ENCODE measurements around the gene FARP2. TPM values are rescaled to one million over a fixed set of nuclear protein-coding genes. Genes with fewer than 3 reads are reported as not detected.
A peak's percentile ranks its signal among the peaks of the same experiment; 100 is the strongest.

Gene FARP2
- total and polyA plus RNA-seq, 2 of the 4 experiments (the other 2 are of a cell fraction), result 17.1 to 30.8 TPM

DNA sequence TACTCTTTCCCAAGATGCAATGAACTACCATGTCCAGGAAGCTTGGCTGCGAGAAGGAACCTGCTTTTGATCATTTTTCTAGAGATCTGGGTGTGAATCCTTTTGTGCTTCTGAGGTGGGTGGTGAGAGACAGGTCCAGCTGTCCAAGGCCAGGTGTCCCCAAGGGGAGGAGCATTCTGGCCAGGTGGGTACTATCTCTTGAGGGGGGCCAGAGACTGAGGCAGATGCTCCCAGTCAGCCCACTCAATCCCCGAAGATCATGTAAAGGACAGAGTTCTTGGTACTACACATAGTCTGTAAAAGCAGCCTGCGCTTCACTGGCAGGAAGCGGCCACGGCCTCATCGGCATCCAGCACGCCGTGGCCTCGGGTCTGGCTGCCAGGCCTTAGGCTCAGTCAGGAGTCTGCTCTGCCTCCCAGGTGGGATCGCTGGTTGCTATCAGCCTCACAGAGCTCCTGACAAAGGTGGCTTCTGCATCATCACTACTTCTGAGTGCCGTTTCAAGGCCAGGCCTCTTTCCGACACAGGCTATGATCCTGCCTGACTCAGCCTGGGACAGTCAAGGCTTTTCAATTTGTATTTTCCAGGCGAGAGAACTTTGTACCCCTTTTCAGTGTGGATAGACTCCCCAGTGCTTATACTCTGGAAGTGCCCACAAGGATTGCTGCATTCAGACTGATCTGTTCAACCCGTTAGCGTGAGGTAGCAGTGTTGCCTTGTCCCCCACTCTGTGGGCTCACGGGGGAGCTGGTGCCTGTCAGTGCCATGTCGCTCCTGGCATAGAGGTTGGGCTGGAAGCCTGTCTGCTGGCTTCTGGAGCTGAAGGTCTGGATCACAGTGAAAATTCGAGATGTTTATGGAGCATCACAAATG is 123.2 kb downstream of the FARP2 start:
- no TSS peak for BruUV-seq (replicated peaks)
- intact Hi-C loops (cut with micrococcal nuclease), result no loop called here
- Histone ChIP-seq H3K79me1 (ENCODE audit: low read depth in 1 of 2, low read length in 2 of 2) (no peaks in the 10 kb centered on the region), H3K9me1 (ENCODE audit: insufficient read depth, low read length) (no peaks in the 10 kb centered on the region), H2AFZ (replicated peaks; ENCODE audit: low read length, poor library complexity) (no peak overlapping the region), H2BK5ac (ENCODE audit: low read depth, low read length, poor library complexity, severe bottlenecking) (no peak overlapping the region), H2BK20ac (ENCODE audit: low read depth, low read length) (no peak overlapping the region), H2BK15ac (ENCODE audit: low read depth, low read length) (no peak overlapping the region), H2AK5ac (ENCODE audit: low read depth, low read length) (no peak overlapping the region), H4K20me1 (ENCODE audit: insufficient read depth, low read length) (no peaks in the 10 kb centered on the region), H3K56ac (ENCODE audit: extremely low read depth, insufficient read depth, low read length) (no peak overlapping the region), H4K91ac (ENCODE audit: insufficient read depth, low read depth, low read length) (no peak overlapping the region), H3K14ac (replicated peaks; ENCODE audit: low read depth, low read length) (no peak overlapping the region), H3K18ac (ENCODE audit: low read depth, low read length) (no peak overlapping the region), H4K8ac (ENCODE audit: low read depth in 2 of 2, low read length in 2 of 2) (no peak overlapping the region), H3K4me1 (ENCODE audit: control insufficient read depth, insufficient read depth, low read length) (no peaks in the 10 kb centered on the region), H2AK9ac (replicated peaks; ENCODE audit: low read depth, low read length, poor library complexity) (peak overlapping the region; percentile 66), H4K5ac (ENCODE audit: low read depth, low read length) (no peak overlapping the region), H3K23ac (ENCODE audit: low read depth, low read length) (no peak overlapping the region), H3K9ac (ENCODE audit: low read depth, low read length) (no peak overlapping the region), H3K27me3 (ENCODE audit: control insufficient read depth, insufficient read depth, low read length) (no peaks in the 10 kb centered on the region), H2BK120ac (ENCODE audit: low read depth, low read length) (no peak overlapping the region), H3K4me2 (ENCODE audit: low read depth, low read length) (no peak overlapping the region), H3K36me3 (ENCODE audit: control insufficient read depth, insufficient read depth, low read length) (peaks cover 1% of the 10 kb centered on the region; the same call in 1 of the 2 replicates), H3K4me3 (ENCODE audit: insufficient read depth, low read depth, low read length) (no peak overlapping the region), H3K9me3 (ENCODE audit: control insufficient read depth, insufficient read depth, low read length) (no peaks in the 10 kb centered on the region), H3K4ac (ENCODE audit: low read depth, low read length) (no peak overlapping the region), H3K27ac (ENCODE audit: insufficient read depth, low read length) (no peak overlapping the region)
- dilution Hi-C loops (cut with HindIII; ENCODE audit: low sequenced_read_pairs, unreplicated experiment), result no loop called here
- in situ Hi-C loops (cut with MboI; ENCODE audit: low sequenced_read_pairs), result no loop called here
- no peak for DNase-seq
- ATAC-seq (ENCODE audit: low read depth), result no peak
- POLR2A ChIA-PET (ENCODE audit: unreplicated experiment), result no interaction called here
- 93% methylated on average over 9 of the region's 18 CpGs; no CpG with 5 or more reads in 1 of the 2 experiments for WGBS, 2 experiments (ENCODE audit: extremely low coverage in 2 of 2, insufficient read length in 1 of 2)
- CTCF ChIA-PET, result no interaction called here
- TF ChIP-seq RFX5 (IDR thresholded peaks at IDR 0.05; ENCODE audit: low read depth, low read length), result no peak
- TF ChIP-seq RCOR1 (IDR thresholded peaks at IDR 0.05; ENCODE audit: insufficient replicate concordance, low read length), result no peak
- TF ChIP-seq, protein P1, sequence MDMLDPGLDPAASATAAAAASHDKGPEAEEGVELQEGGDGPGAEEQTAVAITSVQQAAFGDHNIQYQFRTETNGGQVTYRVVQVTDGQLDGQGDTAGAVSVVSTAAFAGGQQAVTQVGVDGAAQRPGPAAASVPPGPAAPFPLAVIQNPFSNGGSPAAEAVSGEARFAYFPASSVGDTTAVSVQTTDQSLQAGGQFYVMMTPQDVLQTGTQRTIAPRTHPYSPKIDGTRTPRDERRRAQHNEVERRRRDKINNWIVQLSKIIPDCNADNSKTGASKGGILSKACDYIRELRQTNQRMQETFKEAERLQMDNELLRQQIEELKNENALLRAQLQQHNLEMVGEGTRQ (IDR thresholded peaks at IDR 0.05; ENCODE audit: low read depth, low read length), result no peak
- TF ChIP-seq POLR2A (IDR thresholded peaks at IDR 0.05; ENCODE audit: low read depth, low read length), result no peak
- TF ChIP-seq, protein P2, sequence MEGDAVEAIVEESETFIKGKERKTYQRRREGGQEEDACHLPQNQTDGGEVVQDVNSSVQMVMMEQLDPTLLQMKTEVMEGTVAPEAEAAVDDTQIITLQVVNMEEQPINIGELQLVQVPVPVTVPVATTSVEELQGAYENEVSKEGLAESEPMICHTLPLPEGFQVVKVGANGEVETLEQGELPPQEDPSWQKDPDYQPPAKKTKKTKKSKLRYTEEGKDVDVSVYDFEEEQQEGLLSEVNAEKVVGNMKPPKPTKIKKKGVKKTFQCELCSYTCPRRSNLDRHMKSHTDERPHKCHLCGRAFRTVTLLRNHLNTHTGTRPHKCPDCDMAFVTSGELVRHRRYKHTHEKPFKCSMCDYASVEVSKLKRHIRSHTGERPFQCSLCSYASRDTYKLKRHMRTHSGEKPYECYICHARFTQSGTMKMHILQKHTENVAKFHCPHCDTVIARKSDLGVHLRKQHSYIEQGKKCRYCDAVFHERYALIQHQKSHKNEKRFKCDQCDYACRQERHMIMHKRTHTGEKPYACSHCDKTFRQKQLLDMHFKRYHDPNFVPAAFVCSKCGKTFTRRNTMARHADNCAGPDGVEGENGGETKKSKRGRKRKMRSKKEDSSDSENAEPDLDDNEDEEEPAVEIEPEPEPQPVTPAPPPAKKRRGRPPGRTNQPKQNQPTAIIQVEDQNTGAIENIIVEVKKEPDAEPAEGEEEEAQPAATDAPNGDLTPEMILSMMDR (conservative IDR thresholded peaks at IDR 0.05; ENCODE audit: low read depth, low read length), result no peak
- no peak for TF ChIP-seq MAZ (IDR thresholded peaks at IDR 0.05; ENCODE audit: borderline replicate concordance, low read depth, low read length)
- TF ChIP-seq MXI1 (IDR thresholded peaks at IDR 0.05; ENCODE audit: borderline replicate concordance, low read depth, low read length), result no peak
- TF ChIP-seq FOS (IDR thresholded peaks at IDR 0.05; ENCODE audit: low read depth, low read length), result no peak
- TF ChIP-seq NFE2L2 (IDR thresholded peaks at IDR 0.05; ENCODE audit: low read depth, low read length), result no peak
- TF ChIP-seq, protein P3, sequence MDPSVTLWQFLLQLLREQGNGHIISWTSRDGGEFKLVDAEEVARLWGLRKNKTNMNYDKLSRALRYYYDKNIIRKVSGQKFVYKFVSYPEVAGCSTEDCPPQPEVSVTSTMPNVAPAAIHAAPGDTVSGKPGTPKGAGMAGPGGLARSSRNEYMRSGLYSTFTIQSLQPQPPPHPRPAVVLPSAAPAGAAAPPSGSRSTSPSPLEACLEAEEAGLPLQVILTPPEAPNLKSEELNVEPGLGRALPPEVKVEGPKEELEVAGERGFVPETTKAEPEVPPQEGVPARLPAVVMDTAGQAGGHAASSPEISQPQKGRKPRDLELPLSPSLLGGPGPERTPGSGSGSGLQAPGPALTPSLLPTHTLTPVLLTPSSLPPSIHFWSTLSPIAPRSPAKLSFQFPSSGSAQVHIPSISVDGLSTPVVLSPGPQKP (IDR thresholded peaks at IDR 0.05; ENCODE audit: borderline replicate concordance, low read depth, low read length), result no peak
- TF ChIP-seq RAD21 (IDR thresholded peaks at IDR 0.05; ENCODE audit: low read length), result no peak
- TF ChIP-seq CEBPB (IDR thresholded peaks at IDR 0.05; ENCODE audit: low read depth, low read length), result no peak
- TF ChIP-seq MAFK (IDR thresholded peaks at IDR 0.05; ENCODE audit: low read depth, low read length), result no peak
- TF ChIP-seq SMC3 (IDR thresholded peaks at IDR 0.05; ENCODE audit: low read depth, low read length), result no peak
- no peak for TF ChIP-seq BHLHE40 (IDR thresholded peaks at IDR 0.05; ENCODE audit: low read depth, low read length)

Measured in IMR-90 (cell line).